ENCODE data around the gene SPRR2E.

- TF ChIP-seq CTCF (IDR thresholded peaks at IDR 0.05; ENCODE audit: borderline replicate concordance, extremely low read depth, low read length, poor library complexity, severe bottlenecking) (no peak), EZH2 (IDR thresholded peaks at IDR 0.05; ENCODE audit: borderline replicate concordance, low read depth, low read length, severe bottlenecking) (no peak)
Observed at GRCh38 chr1:153113416-153113815, 19.1 kb upstream of the SPRR2E start, which contains the start of gene SPRR2F.
